ENCODE results near the gene LCN12.

LCN12 gene

DNA sequence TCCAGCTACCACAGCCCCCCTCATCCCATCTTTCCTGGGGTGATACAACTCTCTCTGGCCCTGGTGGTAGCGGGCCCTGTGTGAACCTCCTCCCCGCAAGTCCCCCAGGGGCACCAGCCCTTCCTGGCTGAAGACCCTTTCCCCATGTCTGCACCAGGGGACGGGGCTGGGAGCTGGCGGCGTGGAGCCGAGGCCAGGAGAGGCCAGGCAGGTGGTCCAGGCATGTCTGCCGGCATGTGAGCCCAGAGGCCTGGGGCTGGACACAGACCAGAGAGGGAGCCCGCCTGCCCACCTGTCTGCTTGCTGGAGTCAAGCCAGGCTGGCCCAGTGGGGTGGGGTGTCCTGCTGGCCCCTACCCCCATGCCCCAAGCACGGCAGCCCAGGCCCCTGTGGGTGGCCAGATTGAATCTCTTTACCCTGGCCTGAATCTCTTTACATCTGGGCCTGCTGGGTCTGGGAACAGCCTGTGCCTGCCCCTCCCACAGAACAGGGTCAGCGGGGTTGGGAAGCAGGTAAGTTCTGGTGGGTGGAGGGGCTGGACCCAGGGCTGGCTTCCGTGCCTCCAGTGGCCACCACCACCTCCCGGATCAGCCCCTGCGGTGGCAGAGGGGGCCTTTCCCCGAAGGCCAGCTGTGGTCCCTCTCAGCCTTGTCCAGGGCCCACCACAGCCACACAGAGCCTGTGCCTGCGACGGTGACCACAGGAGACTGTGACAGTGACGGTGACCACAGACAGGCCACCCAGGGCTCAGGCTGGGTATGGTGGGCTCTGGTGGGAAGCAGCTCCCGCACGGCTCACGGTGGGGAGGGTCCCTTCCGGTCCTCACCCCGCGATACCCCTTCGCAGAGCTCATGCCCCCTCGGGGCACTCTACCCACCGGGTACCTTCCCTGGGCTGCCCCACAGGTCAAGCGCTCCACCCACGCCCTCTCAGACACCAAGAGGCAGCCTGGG, 7.1 kb downstream of the LCN12 start:
- no peak for DNase-seq

DNA sequence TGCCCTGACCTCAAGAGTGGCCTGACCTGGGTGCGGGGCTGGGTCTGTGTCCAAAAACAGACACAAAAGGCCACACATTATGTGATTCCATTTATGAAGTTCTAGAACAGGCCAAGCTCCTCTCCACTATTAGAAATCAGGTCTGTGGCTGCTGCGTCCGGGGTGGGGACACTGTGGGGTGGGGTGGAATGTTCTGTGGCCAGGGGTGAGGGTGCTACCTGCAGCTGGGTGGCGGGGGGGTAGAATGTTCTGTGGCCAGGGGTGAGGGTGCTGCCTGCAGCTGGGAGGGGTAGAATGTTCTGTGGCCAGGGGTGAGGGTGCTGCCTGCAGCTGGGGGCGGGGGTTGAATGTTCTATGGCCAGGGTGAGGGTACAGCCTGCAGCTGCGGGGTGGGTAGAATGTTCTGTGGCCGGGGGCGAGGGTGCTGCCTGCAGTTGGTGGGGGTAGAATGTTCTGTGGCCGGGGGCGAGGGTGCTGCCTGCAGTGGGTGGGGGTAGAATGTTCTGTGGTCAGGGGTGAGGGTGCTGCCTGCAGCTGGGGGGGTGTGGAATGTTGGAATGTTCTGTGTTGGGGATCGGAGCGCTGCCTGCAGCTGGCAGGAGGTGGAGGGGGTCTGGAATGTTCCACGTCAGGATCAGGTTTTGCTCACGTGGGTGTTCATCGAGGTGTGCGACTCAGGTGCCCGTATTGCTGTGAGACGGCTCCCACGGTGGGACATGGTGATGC, 8.3 kb downstream of the LCN12 start:
- no peak for DNase-seq

DNA sequence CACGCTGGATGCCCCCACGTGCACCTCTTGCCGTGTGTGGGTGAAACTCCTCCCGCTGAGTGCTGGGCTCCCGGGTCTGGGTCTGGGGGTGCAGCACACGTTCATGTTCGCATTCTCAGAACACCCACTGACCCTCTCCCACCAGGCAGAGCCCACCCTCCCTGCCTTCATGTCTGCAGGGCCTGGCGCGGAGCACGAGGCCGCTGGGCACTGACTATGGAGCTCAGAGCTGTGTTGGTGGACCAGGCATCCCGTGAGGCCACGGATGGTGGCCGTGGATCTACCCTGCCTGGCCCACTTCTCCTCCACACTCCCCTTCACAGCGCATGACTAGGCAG, 8.8 kb downstream of the LCN12 start:
- no peak for DNase-seq

DNA sequence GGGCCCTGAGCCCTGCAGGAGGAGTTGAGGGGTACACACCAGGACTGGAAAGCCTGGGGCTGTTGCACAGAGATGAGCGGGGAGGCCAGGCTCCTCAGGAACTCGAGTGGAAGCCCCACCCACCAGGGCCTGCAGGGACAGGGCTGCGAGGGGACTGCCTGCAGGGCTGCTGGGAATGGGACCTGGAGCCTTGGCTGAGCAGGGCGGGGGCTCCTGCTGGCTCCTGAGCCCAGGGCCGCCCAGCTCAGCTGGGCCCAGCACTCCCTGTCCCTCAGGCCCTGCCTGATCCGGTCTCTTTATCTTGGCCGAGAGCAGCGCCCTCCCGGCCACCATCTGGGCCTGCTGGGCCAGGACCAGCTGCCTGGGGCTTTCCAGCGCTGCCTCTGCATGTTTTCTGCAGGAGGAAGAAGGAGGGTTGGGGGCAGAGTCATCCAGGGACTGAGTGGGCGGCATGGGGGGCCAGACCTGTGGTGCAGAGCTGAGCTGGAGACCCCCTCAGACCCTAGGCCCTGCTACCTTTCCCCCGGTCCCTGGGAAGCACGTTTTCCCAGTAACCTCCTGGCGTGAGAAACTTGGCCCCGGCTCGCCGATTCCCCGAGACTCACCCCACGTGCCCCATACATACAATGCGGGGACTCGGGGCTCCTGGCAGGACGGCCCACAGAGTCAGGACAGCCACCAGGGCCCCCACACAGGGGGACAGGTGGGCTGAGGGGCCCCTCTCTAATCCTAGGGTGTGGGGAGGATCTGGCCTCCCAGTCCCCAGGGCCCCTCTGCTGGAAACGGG, 9.4 kb downstream of the LCN12 start:
- DNase-seq = no peak

DNA sequence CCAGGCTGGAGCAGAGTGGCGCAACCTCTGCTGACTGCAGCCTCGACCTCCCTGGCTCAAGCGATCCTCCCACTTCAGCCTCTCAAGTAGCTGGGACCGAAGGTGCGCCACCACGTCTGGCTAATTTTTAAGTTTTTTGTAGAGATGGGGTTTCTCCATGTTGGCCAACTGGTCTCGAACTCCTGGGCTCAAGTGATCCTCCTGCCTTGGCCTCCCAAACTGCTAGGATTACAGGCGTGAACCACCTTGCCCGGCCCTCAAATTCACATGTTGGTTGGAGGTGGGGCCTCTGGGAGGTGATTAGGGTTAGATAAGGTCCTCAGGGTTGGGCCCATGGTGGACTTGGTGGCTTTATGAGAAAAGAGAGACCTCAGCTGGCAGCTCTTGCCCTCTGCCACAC, 10.1 kb downstream of the LCN12 start:
- DNase-seq = no peak

DNA sequence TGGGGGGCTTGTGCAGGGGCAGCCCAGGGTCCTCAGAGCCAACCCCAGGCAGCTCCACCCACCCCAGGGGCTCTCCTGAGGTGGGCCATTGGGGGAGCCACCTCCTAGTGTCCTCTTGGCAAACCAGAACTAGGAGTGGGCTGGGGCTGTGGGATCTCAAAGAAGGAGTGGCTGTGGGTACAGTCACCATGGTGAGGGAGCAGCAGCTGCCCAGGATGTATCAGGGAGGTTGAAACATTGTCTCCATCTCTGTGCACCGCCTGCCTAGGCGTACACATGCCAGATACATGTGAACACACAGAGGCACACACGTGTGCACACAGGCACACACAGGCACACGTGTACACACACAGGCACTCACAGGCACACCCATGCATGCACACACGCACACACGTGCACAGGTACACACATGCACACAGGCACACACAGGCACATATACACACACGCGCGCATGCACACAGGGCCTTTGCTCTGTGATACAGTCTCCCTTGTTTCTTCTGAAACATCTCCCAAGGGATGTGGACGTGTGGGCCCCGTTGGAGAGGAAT, 10.7 kb downstream of the LCN12 start:
- DNase-seq = no peak

DNA sequence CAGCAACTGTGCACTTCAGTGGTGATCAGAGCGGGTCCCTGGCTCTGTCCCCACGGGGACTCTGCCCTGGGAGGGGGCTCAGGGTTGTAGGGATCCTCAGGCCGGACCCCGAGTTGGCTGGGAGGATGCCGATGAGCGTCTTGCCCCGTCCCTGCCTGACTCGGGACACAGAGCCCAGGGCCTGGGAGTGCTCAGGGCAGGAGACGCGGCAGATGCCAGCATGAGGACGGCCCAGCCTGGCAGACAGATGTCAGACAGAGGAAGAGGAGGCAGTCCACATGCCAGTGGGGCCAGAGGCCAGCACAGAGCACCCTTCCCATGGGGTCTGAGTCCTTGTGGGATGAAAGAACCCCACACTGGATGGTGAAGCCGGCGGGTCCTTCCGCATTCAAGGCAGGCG, 11.3 kb downstream of the LCN12 start:
- no peak for DNase-seq

DNA sequence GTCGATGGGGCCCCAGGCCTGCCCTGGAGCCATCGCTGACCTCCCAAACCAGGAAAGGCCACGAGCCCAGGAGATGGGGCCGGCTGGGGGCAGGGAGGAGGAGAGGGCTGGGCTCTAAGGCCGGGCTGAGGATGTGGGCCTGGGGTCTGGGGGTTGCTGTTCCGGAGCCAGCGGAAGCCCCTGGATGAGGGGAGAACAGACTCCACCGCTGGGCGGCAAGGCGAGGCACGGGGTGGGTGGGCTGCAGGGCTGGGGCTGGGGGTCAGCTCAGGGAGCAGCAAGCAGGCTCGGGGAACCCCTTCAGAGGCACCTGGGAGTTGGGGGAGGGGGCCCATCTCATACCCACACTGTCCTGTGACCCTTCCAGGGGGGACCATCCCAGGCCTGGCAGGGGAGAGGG, 11.7 kb downstream of the LCN12 start:
- DNase-seq = no peak

DNA sequence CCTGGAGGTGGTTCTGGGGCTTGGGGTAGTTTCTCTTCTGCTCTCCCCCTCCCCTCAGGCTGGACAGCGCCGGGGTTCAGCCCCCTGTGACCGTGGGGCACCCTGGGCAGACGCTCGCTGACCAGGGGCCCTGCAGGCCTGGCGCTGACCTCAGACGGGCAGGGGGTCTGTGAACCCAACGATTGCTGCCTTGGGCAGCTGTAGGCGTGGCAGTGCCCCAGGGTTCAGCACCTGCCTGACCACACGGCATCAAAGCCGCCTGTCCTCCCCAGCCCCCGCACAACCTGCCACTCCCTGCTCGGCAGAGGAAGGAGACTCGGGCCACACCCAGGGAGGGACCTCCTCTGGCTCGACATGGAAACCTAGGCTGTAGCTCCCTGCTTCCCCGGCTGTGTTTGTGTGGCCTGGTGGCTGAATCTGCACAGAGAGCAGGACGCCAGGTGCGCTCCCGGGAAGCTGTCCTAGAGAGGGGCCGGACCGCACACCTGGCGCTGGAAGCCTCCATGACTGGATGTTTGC, 12.2 kb downstream of the LCN12 start:
- no peak for DNase-seq

DNA sequence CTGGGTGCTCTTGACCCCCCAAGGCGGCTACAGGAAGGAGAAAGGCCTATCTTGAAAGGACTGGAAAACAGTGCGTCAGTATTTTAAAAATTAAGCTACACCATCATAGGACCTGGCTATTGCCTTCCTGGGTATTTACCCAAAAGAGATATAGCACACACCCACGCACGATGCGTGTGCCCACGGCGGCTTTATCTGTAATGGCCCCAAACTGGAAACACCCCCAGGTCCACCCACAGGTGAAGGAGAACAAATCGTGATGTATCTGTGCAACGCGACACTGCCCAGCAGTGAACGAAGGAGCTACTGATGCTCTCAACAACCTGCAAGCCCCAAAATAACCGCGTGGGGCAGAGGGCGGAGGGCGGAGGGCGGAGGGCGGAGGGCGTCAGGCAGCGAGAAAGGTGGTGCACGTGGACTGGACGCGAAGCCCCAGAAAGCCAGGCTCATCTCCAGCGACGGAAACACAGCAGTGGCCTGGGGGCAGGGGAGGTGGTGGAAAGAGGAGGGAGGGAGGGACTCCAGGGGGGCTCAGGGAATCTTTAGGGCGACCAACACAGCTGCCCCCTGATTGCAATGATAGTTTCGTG, 12.9 kb downstream of the LCN12 start:
- no peak for DNase-seq

DNA sequence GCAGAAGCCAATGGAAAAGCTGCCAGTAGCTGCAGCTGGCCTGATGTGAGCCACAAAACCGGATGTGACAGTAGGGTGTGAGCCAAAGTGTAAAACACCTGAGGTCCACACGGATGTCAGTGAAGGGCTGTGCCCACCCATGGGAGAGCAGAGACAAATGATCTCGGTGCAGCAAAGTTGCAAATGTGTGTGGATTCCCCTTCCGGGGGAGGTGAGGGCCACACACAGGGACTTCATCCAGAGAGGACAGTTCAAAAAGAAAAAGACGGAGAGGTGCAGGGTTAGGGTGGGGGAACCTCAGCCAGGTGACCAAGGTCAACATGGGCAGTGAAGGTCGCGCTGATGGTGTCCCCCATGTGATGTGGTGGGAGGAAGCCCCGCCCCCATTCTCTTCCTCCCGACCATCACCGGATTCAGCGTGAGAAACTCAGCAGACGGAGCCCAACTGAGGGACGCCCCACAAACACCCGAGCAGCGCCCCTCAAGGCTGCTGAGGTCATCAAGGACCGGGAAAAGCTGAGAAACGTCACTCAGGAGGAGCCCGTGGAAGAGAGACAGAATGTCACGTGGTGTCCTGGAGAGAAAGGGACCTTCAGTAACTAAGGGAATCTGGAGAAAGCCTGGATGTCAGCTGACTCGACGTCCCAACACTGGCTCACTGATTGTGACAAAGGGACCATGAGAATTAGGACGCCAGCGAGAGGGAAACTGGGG, 13.9 kb downstream of the LCN12 start:
- no peak for DNase-seq

DNA sequence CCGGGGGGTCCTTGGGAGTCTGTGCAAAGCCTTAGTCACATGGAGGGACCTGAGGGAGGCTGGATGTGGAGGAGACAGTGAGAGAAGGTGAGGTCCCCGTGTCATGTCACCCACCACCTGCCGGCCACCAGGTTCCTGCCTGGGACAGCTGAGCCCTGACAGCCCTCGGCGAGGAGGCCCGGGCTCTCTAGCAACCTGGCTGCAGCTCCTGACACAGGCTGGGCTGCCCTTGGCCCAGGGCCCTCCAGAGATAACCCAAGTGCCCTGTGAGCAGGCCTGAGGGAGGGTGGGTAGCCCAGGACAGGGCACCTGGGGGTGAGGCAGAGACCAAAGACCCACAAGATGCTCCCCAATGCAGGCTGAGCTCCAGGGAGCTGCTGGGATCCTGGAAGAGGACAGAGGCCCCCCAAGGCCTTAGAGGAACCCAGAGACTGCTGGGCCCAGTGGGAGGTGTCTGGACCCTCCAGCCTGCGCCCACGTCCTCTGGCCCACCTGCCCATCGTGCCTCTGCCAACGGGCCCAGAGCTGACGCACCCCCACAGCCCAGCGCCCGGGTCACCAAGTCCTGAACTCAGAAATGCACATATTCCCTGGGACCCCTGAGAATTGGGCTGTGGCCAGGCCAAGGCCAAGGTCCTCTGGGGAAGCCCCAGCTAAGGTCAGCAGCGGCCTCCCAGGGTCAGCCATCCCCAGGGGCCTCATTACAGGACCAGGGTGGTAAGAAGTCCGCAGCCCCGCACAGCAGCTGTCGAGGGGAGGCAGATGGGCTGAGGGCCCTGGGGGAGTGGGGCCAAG, 16.5 kb downstream of the LCN12 start:
- DNase-seq = no peak

DNA sequence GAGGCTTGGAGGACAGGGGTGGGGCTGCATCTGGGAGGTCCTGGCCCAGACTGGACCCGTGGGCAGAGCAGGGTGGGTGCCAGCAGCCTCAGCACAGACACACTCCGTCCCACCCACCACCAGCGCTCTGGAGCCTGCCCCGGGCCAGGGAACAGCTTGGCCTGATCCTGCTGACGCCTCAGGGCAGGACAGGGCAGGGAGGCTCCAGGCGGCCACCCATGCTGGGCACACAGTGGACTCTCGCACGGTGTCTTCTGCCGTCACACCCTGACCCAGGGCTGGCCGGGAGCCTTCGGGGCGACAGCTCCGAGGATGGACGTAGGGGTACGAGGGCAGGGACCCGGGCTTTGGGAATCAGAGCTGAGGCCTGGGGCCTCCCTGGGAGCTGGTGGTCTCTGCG, 17.1 kb downstream of the LCN12 start:
- no peak for DNase-seq

DNA sequence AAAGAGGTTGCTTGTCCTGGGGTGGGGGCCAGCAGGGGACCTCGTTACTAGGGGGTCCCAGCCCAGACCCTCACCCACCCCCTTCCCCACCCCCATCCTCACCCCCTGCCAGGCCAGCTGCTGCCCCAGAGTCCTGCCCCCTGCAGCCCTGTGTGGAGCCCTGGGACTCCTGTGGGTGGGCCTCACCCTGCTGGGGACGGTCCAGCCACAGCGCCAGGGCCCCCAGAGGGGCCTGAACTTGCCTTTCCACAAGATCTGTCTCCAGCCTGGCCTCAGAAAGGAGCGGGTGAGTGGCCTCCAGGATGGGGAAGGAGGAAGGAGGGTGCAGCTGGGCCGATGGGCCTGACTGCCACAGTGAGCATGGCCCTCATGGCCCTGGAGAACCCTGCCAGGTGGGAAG, 17.7 kb downstream of the LCN12 start:
- DNase-seq = no peak

DNA sequence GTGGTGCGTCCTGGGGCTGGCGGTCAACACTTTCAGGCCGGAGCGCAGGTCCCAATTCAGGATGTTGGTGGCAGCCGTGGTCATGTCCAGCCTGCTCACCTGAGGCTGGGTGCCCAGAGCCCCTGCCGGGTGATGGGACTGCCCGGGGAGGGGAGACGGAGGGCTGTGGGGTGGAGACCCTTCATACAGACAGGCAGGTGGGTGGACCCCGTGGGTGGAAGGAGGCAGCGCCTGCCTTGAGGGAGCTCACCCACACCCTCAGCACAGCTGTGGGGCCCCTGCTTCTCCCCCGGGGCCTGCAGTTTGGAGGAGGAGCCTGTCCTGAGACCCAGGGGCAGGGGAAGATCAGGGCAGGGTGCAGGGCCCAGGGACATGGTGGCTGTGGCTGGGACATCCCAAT, 18.3 kb downstream of the LCN12 start:
- DNase-seq = no peak

DNA sequence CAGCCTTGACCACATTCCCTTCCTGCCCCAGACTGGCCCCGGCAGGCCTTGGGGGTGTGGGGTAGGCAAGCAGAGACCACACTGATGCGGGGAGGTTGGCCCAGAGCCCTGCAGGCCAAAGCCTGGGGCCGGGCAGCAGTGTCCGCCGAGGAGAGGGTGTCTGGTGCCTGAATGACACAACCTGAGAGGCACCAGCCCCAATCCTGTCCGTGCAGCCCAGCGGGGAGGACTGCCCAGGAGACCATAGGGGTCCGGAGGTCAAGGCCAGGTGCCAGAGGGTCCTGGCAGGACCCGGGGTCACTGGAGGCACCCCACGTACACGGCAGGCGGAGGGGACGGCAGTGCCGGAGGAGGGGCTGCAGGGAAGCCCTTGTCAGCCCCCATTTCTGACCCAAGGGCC, 19.7 kb downstream of the LCN12 start:
- DNase-seq = no peak

DNA sequence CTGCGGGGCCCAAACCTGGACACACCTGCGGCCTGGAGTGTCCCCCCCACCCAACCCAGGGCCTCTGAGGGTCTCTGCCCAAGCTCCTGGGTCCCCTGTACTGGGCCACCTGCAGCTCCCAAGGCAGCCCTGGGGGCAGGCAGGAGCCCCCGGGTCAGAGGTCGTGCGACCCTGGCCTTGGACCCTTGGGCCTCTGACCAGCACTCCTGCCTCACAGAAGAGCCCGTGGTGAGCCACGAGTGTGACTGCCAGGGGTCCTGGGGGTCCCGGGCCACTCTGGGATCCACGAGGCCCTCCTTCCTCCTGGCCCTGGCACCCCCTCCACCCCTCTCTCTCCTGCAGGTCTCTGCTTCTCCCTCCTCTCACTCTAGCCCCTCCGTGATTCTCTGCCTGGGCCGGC, 20.3 kb downstream of the LCN12 start:
- no peak for DNase-seq

DNA sequence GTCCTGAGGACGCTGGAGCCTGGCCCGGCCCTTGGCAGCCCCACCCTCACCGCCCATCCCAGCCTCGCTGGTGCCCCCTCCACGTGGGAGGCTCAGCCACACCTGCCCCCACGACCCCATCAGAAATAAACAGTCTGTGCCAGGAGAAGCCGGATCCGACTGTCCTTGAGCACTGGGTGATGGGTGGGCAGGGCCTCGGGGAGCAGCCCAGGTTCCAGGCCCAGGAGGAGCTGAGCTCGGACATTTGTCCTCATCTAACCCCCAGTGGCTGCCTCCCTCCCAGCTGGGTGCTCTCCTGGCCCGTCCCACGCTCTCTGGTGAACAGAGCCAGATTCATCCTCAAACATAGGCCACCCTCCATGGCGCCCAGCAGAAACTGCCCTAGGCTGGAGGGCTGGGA, 20.7 kb downstream of the LCN12 start:
- no peak for DNase-seq

DNA sequence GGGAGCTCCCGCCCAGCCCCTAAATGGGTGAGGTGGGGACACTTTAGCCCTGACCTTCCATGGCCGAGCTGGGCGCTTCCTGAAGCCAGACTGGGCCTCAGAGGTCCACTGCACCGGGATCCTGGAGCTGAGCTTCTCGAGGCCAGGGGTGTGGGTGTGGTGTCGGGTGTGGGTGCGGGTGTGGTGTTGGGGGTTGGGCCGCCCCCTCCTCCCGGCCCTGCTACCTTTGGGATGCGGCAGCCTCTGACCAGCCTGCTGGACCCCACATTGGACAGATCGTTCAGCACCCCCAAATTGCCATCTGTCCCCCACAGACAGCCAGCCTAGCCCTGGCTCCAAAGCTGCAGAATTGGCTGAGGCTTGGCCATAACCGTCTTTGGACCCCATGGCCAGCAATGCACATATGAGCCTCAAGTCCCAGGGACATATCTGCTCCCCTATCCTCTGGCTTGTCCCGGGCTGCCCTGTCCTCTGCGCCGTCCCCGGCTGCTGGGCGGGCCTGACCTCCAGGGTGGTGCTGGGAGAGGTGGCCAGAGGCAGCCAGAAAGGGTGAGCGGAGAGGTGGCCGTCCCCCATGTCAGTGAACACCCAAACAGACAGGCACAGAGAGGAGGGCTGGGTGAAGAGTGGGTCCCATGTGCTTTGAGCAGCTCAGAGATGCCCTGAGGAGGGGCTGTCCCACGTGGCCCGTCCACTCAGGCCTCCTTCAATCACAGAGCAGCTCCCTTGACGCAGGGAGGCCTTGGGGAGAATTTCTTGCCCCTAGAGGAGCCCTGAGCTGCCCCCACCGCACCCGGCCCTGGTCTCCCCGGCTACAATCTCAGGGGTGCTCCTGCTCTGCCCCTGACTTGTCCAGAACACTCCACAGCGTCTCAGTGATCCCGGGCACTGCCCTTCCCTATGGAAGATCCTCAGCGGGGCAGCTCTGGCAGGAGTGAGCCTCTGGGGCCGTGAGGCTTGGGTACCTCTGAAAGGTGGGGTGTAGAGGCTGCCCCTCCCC, 21.8 kb downstream of the LCN12 start:
- DNase-seq = no peak

Measured in amniotic stem cell (primary cell).